A673 (cell line): ENCODE measurements around the gene CENPS.

Source experiments
- EZH2 ChIP-seq: fragments of 200-600 bp; sonication (generic); IDR thresholded peaks from 2 replicates; pipeline ENCODE4 v1.6.1; 2017; ENCODE audit warnings: borderline replicate concordance, low read depth, mild to moderate bottlenecking, mixed read lengths, antibody characterized with exemption, low read length; ENCODE audit not compliant: poor library complexity, severe bottlenecking
- TF ChIP-seq, protein P1 (sequence below): fragments of 300-800, 200-600 bp; sonication (generic); conservative IDR thresholded peaks from 2 replicates; pipeline ENCODE4 v1.5.1; 2017; ENCODE audit warnings: low read depth, mild to moderate bottlenecking, antibody characterized with exemption, low read length, moderate library complexity, mixed read lengths

DNA sequence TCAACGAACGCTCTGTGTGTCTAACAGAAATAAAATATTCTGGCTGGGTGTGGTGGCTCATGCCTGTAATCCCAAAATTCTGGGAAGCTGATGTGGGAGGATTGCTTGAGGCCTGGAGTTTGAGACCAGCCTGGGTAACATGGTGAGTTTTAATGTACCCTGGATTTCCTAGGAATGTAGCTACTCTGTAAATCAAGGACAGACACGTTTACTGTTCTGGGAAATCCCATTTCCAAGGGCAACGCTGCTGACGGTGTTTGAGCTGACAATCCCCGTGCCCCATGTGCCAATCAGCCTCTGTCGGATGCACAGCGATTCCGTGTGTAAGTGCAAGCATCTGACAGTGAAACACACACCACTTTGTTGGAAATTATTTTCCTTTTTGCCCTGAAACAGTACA is 27.6 kb downstream of the CENPS start:
- TF ChIP-seq, protein P1, sequence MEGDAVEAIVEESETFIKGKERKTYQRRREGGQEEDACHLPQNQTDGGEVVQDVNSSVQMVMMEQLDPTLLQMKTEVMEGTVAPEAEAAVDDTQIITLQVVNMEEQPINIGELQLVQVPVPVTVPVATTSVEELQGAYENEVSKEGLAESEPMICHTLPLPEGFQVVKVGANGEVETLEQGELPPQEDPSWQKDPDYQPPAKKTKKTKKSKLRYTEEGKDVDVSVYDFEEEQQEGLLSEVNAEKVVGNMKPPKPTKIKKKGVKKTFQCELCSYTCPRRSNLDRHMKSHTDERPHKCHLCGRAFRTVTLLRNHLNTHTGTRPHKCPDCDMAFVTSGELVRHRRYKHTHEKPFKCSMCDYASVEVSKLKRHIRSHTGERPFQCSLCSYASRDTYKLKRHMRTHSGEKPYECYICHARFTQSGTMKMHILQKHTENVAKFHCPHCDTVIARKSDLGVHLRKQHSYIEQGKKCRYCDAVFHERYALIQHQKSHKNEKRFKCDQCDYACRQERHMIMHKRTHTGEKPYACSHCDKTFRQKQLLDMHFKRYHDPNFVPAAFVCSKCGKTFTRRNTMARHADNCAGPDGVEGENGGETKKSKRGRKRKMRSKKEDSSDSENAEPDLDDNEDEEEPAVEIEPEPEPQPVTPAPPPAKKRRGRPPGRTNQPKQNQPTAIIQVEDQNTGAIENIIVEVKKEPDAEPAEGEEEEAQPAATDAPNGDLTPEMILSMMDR = no peak
- TF ChIP-seq EZH2 = no peak
